HepG2 (cell line): ENCODE data around the gene CD53. TPM values are rescaled to one million over a fixed set of nuclear protein-coding genes. Genes with fewer than 3 reads are reported as not detected.

Experiments
- ATAC-seq: fragments of 200-7000 bp; cut with Tn5 transposase; 3 replicates; pipeline ENCODE4 v1.9.1; 2020; ENCODE audit warnings: mild to moderate bottlenecking, moderate library complexity
- BruUV-seq: library from RNA; stranded (reverse); fragments of 400-500 nt; replicated peaks from 2 replicates; lab custom pipeline; 2021; lab: Mats Ljungman, UMichigan
- CTCF ChIA-PET: fragments of 300-600 bp; formaldehyde crosslinking; extraction: SDS; loops from one replicate; lab custom pipeline; 2021; ENCODE audit warnings: low total read pairs, inconsistent platforms, low intra/inter-chr PET ratio; lab: Yijun Ruan, JAX
- POLR2A ChIA-PET: fragments of 350-600 bp; sonication (Branson Sonifier 250); formaldehyde crosslinking; loops from one replicate; lab custom pipeline; 2020; ENCODE audit warnings: antibody characterized with exemption, inconsistent platforms; lab: Yijun Ruan, JAX
- DNase-seq: peaks from one replicate; pipeline ENCODE4 v3.0.0-alpha.2; 2015; ENCODE audit warnings: low spot score
- FAIRE-seq: peaks from 3 replicates; lab custom pipeline; 2011; peaks lifted over from hg19 to GRCh38; lab: Jason Lieb, UNC
- H2AFZ ChIP-seq: one replicate; pipeline ENCODE4 v1.6.1; 2011; ENCODE audit warnings: low read length, inconsistent platforms
- H3K27ac ChIP-seq: fragments of 300-600 bp; 3 replicates; pipeline ENCODE4 v1.8.0; 2011; ENCODE audit warnings: mixed run types, mild to moderate bottlenecking, mixed read lengths, low read length, inconsistent platforms; ENCODE audit not compliant: insufficient read depth; ENCODE audit errors: extremely low read length
- H3K27me3 ChIP-seq, 2 experiments: fragments of 200-600 bp in 1 of 2; 2 replicates in 1 of 2; 3 replicates in 1 of 2; pipeline versions ENCODE4 v1.6.0 to v1.8.0; 2011; ENCODE audit warnings: low read length in 2 of 2, mild to moderate bottlenecking in 2 of 2, moderate library complexity in 2 of 2, inconsistent platforms in 1 of 2; ENCODE audit not compliant: insufficient read depth in 2 of 2, control insufficient read depth in 1 of 2
- H3K36me3 ChIP-seq, 2 experiments: fragments of 200-600 bp in 1 of 2; replicated peaks in 1 of 2; 2 replicates in 1 of 2; 3 replicates in 1 of 2; pipeline versions ENCODE4 v1.5.1 to v1.8.0; 2011; ENCODE audit warnings: low read length in 2 of 2, inconsistent platforms in 1 of 2; ENCODE audit not compliant: insufficient read depth in 2 of 2, control insufficient read depth in 1 of 2
- H3K4me1 ChIP-seq: 2 replicates; pipeline ENCODE4 v1.5.1; 2012; ENCODE audit warnings: low read length, inconsistent platforms; ENCODE audit not compliant: insufficient read depth
- H3K4me2 ChIP-seq: 2 replicates; pipeline ENCODE4 v1.6.0; 2011; ENCODE audit warnings: low read depth, low read length, inconsistent platforms
- H3K4me3 ChIP-seq, 3 experiments: fragments of 200-600 bp in 1 of 3; sonication (generic), shearing (Covaris generic) in 1 of 3; replicated peaks in 1 of 3; 2 replicates each; pipeline ENCODE4 v1.5.1; 2011 to 2016; ENCODE audit warnings: low read length in 3 of 3, inconsistent platforms in 2 of 3, low read depth in 2 of 3, mild to moderate bottlenecking in 2 of 3, control low read depth in 1 of 3, mixed read lengths in 1 of 3; ENCODE audit not compliant: insufficient read depth in 1 of 3
- H3K79me2 ChIP-seq: one replicate; pipeline ENCODE4 v1.6.1; 2011; ENCODE audit warnings: low read length, inconsistent platforms; ENCODE audit not compliant: insufficient read depth
- H3K9ac ChIP-seq: 2 replicates; pipeline ENCODE4 v1.6.0; 2011; ENCODE audit warnings: mild to moderate bottlenecking, low read depth, low read length, inconsistent platforms; ENCODE audit not compliant: insufficient read depth
- H3K9me3 ChIP-seq: 2 replicates; pipeline ENCODE4 v1.5.1; 2012; ENCODE audit warnings: mild to moderate bottlenecking, low read length
- H4K20me1 ChIP-seq: 2 replicates; pipeline ENCODE4 v1.6.0; 2011; ENCODE audit warnings: inconsistent platforms, mild to moderate bottlenecking, low read length, moderate library complexity; ENCODE audit not compliant: insufficient read depth
- ATF7-NPFF ChIP-seq: sonication (generic); formaldehyde crosslinking; IDR thresholded peaks from 2 replicates; pipeline ENCODE4 v1.8.1; 2023; ENCODE audit warnings: mild to moderate bottlenecking, low read depth, missing genetic modification reagents, moderate library complexity
- FOXJ3 ChIP-seq: sonication (generic); formaldehyde crosslinking; IDR thresholded peaks from 2 replicates; pipeline ENCODE4 v1.4.0; 2020; ENCODE audit warnings: missing genetic modification reagents, mild to moderate bottlenecking, borderline replicate concordance
- HOXA9 ChIP-seq: sonication (generic); formaldehyde crosslinking; IDR thresholded peaks from 2 replicates; pipeline ENCODE4 v1.8.1; 2022; ENCODE audit warnings: missing genetic modification reagents, mild to moderate bottlenecking, moderate library complexity, borderline replicate concordance
- JUND ChIP-seq: sonication (generic); formaldehyde crosslinking; IDR thresholded peaks from 2 replicates; pipeline ENCODE4 v1.8.0; 2022; ENCODE audit warnings: mild to moderate bottlenecking, missing genetic modification reagents
- PAWR ChIP-seq: sonication (generic); formaldehyde crosslinking; IDR thresholded peaks from 2 replicates; pipeline ENCODE4 v1.4.0; 2020; ENCODE audit warnings: missing genetic modification reagents, mild to moderate bottlenecking, borderline replicate concordance
- PRMT3 ChIP-seq: sonication (generic); formaldehyde crosslinking; IDR thresholded peaks from 2 replicates; pipeline ENCODE4 v1.8.1; 2022; ENCODE audit warnings: low read depth, mild to moderate bottlenecking, moderate library complexity, missing genetic modification reagents, borderline replicate concordance
- SCMH1 ChIP-seq: sonication (generic); formaldehyde crosslinking; IDR thresholded peaks from 2 replicates; pipeline ENCODE4 v1.9.0; 2021; ENCODE audit warnings: missing genetic modification reagents, mild to moderate bottlenecking, borderline replicate concordance
- SIN3B ChIP-seq: fragments of 150-350 bp; IDR thresholded peaks from 2 replicates; pipeline ENCODE4 v1.6.1; 2014; ENCODE audit warnings: low read length
- SP1 ChIP-seq, 2 experiments: fragments of 450-650 bp in 1 of 2; sonication (generic) in 1 of 2; formaldehyde crosslinking in 1 of 2; IDR thresholded peaks; 2 replicates each; pipeline versions ENCODE4 v1.4.0 to v1.6.1; 2016 to 2020; ENCODE audit warnings: missing genetic modification reagents in 1 of 2
- THAP11 ChIP-seq: IDR thresholded peaks from 2 replicates; pipeline ENCODE4 v1.6.1; 2016; ENCODE audit warnings: missing biosample characterization, missing genetic modification reagents
- YEATS4 ChIP-seq: sonication (generic); formaldehyde crosslinking; IDR thresholded peaks from 2 replicates; pipeline ENCODE4 v1.4.0; 2020; ENCODE audit warnings: missing genetic modification reagents, borderline replicate concordance
- ZKSCAN5 ChIP-seq: sonication (generic); formaldehyde crosslinking; IDR thresholded peaks from 2 replicates; pipeline ENCODE4 v1.5.1; 2020; ENCODE audit warnings: mild to moderate bottlenecking, missing genetic modification reagents
- ZNF143 ChIP-seq: sonication (generic); formaldehyde crosslinking; IDR thresholded peaks from 2 replicates; pipeline ENCODE4 v1.4.0; 2020; ENCODE audit warnings: missing genetic modification reagents
- ZNF207 ChIP-seq: fragments of 450-650 bp; IDR thresholded peaks from 2 replicates; pipeline ENCODE4 v1.6.1; 2016; ENCODE audit warnings: antibody characterized with exemption, borderline replicate concordance
- ZNF652 ChIP-seq: IDR thresholded peaks from 2 replicates; pipeline ENCODE4 v1.6.1; 2016; ENCODE audit warnings: low read depth, borderline replicate concordance
- ZNF670 ChIP-seq: sonication (generic); formaldehyde crosslinking; IDR thresholded peaks from 2 replicates; pipeline ENCODE4 v1.8.0; 2022; ENCODE audit warnings: mild to moderate bottlenecking, missing genetic modification reagents, borderline replicate concordance
- WGBS: methylation state at CpG from one replicate; pipeline ENCODE4 v1.1.6; 2017; ENCODE audit warnings: low lambda C conversion rate; 5-methylcytosine and 5-hydroxymethylcytosine counted together
- in situ Hi-C: cut with HindIII; loops from 2 replicates; pipeline ENCODE4 v1.10.0; 2017; ENCODE audit warnings: low pct_unique_long_range_greater_than_20kb; ENCODE audit not compliant: extremely low pct_ligation_motif_present
- intact Hi-C: fragments of 100-400 bp; cut with micrococcal nuclease; formaldehyde crosslinking; loops from one replicate; pipeline ENCODE4 v1.10.0; 2022; ENCODE audit not compliant: unreplicated experiment
- polyA plus RNA-seq, 8 experiments: library from polyadenylated mRNA; depleted of rRNA in 3 of 8; stranded (reverse) in 7 of 8; unstranded in 1 of 8; fragments of >200 nt; fragmentation: Illumina TruSeq in 4 of 8; extraction: Trizol in 4 of 8; gene quantifications; 2 replicates each; pipeline versions ENCODE4 v1.2.1 to v1.2.3, GENCODE V29; 2011 to 2016; ENCODE audit warnings: low read depth in 4 of 8, missing spikeins in 1 of 8, mixed read lengths in 1 of 8; ENCODE audit not compliant: insufficient read depth in 1 of 8
- total RNA-seq, 5 experiments: library from RNA; depleted of rRNA; stranded (reverse); fragments of >200 nt; fragmentation: Illumina TruSeq; extraction: Trizol; gene quantifications; 2 replicates each; pipeline ENCODE4 v1.2.3, GENCODE V29; 2016; ENCODE audit warnings: low read depth in 1 of 5
- TF ChIP-seq, protein P1 (sequence below): sonication (generic); formaldehyde crosslinking; IDR thresholded peaks from 2 replicates; pipeline ENCODE4 v1.8.1; 2022; ENCODE audit warnings: mild to moderate bottlenecking, missing genetic modification reagents

Gene CD53
- total and polyA plus RNA-seq, 2 of the 13 experiments (the other 11 are each of a cell fraction or from before 2014, with no cell fraction given): not detected

DNA sequence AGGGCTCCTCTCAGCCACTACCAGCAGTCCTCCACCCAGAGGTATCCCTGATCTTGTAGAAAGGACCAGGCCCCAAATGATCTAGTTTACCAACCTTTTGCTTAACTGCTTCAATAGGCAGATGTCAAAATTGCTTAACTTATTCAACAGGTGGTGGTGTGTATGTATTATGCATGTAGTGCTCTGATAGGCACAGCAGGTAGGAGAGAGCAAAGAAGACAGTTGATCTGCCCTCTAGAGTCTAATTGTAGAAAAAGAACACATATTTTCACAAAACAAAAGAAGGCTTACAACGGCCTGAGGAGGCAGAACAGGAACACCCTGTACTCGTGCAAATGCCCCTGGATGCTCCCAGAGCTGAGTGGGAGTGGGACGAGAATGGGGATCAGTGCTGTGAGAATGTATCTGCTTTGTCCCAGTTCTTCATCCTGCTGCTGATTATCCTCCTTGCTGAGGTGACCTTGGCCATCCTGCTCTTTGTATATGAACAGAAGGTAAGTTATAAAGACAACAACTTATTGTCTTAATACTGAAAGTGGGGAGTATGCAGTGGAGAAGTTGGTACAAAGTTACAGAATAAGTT is 21.1 kb downstream of the CD53 start:
- Histone ChIP-seq H3K4me2 (no peak overlapping the region), H3K79me2 (no peaks in the 10 kb centered on the region), H3K9ac (no peak overlapping the region), H3K27me3 (0 out of 5 replicates have a peak, but pooled peaks cover 0 to 2% of the 10 kb centered on the region in 2 experiments), H3K36me3 (no peaks in the 10 kb centered on the region), H4K20me1 (no peaks in the 10 kb centered on the region), H3K9me3 (no peaks in the 10 kb centered on the region), H3K4me1 (no peaks in the 10 kb centered on the region), H3K27ac (no peak overlapping the region), H3K4me3 (no peak overlapping the region), H2AFZ (no peak overlapping the region)
- ATAC-seq: no peak
- TF ChIP-seq ATF7-NPFF (CRISPR knock-in tag) (no peak), SP1 (IDR thresholded peaks at IDR 0.05) (no peak), SP1 (CRISPR knock-in tag; IDR thresholded peaks at IDR 0.05) (no peak), SIN3B (no peak), ZNF652 (CRISPR knock-in tag) (no peak), FOXJ3 (no peak), SCMH1 (no peak), ZNF670 (no peak)
- TF ChIP-seq, protein P1, sequence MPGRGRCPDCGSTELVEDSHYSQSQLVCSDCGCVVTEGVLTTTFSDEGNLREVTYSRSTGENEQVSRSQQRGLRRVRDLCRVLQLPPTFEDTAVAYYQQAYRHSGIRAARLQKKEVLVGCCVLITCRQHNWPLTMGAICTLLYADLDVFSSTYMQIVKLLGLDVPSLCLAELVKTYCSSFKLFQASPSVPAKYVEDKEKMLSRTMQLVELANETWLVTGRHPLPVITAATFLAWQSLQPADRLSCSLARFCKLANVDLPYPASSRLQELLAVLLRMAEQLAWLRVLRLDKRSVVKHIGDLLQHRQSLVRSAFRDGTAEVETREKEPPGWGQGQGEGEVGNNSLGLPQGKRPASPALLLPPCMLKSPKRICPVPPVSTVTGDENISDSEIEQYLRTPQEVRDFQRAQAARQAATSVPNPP (CRISPR knock-in tag): no peak
- 0% methylated on average over 3 of the region's 3 CpGs for WGBS
- no peak for DNase-seq
- ChIA-PET CTCF (no interaction called here), POLR2A (no interaction called here)
- intact Hi-C loops (no loop called here), in situ Hi-C loops (no loop called here)
- FAIRE-seq: no peak
- BruUV-seq: no TSS peak

DNA sequence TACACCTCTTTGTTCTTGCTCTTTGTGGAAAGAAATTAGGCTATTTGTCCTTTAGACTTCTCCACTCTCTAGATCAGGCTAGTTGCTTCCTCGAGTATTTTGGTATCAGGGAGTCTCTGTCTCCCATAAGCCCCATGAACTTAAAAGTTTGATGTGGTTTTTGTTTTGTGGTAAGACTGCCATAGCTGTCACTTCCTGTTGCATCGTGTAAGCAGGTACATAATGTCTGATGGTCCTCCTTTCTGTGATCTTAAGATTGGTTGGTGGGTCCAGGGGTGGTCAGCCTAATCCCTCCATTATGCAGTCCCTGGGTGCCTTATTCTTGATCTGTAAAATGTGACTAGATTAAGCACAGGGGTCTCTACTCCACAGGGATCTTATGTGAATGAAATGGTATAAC is 23.1 kb downstream of the CD53 start:
- no peak overlapping the region for H3K4me2 ChIP-seq
- no peaks in the 10 kb centered on the region for H3K79me2 ChIP-seq
- H3K4me1 ChIP-seq: no peaks in the 10 kb centered on the region
- H3K27me3 ChIP-seq: 0 out of 5 replicates have a peak, but pooled peaks cover 0 to 2% of the 10 kb centered on the region in 2 experiments
- ChIA-PET CTCF (no interaction called here), POLR2A (no interaction called here)
- H3K4me3 ChIP-seq: no peak overlapping the region
- no peak overlapping the region for H3K27ac ChIP-seq
- H3K36me3 ChIP-seq: no peaks in the 10 kb centered on the region
- H4K20me1 ChIP-seq: no peaks in the 10 kb centered on the region
- intact Hi-C loops: no loop called here
- BruUV-seq: no TSS peak
- ATAC-seq: no peak
- no peak for FAIRE-seq
- 1% methylated on average over 2 of the region's 2 CpGs for WGBS
- in situ Hi-C loops: no loop called here
- H3K9me3 ChIP-seq: no peaks in the 10 kb centered on the region
- H2AFZ ChIP-seq: no peak overlapping the region
- no peak overlapping the region for H3K9ac ChIP-seq
- DNase-seq: no peak
- TF ChIP-seq ZNF207 (no peak), ZKSCAN5 (CRISPR knock-in tag) (no peak), PRMT3 (no peak), ZNF143 (CRISPR knock-in tag) (no peak), YEATS4 (CRISPR knock-in tag) (no peak), HOXA9 (CRISPR knock-in tag) (no peak), THAP11 (CRISPR knock-in tag) (no peak), PAWR (CRISPR knock-in tag) (no peak), JUND (CRISPR knock-in tag) (no peak)
